Mesodermal cell (in vitro differentiated cells): ENCODE data around the gene PPP1R9B.
A peak's percentile ranks its signal among the peaks of the same experiment; 100 is the strongest.

Experiments
- H3K27ac ChIP-seq: 2 replicates; pipeline ENCODE4 v1.7.0; 2013; ENCODE audit warnings: mild to moderate bottlenecking, low read depth, low read length, moderate library complexity; ENCODE audit not compliant: severe bottlenecking
- H3K36me3 ChIP-seq: 2 replicates; pipeline ENCODE4 v1.7.1; 2013; ENCODE audit warnings: mild to moderate bottlenecking, low read length, moderate library complexity; ENCODE audit not compliant: control insufficient read depth, insufficient read depth
- H3K4me1 ChIP-seq: one replicate; pipeline ENCODE4 v1.7.1; 2013; ENCODE audit warnings: mild to moderate bottlenecking, low read length; ENCODE audit not compliant: insufficient read depth, control insufficient read depth, poor library complexity, severe bottlenecking
- H3K4me3 ChIP-seq: 2 replicates; pipeline ENCODE4 v1.7.0; 2013; ENCODE audit warnings: low read length, control low read depth, mild to moderate bottlenecking; ENCODE audit not compliant: insufficient read depth, poor library complexity, severe bottlenecking; ENCODE audit errors: extremely low read depth
- H3K9me3 ChIP-seq: 2 replicates; pipeline ENCODE4 v1.7.1; 2013; ENCODE audit warnings: mild to moderate bottlenecking, low read length, moderate library complexity; ENCODE audit not compliant: control insufficient read depth
- WGBS, 2 experiments: methylation state at CpG; one replicate each; pipeline ENCODE4 v1.1.5; 2013; ENCODE audit warnings: missing lambda C conversion rate in 2 of 2; ENCODE audit not compliant: insufficient coverage in 2 of 2; 5-methylcytosine and 5-hydroxymethylcytosine counted together

Gene PPP1R9B

DNA sequence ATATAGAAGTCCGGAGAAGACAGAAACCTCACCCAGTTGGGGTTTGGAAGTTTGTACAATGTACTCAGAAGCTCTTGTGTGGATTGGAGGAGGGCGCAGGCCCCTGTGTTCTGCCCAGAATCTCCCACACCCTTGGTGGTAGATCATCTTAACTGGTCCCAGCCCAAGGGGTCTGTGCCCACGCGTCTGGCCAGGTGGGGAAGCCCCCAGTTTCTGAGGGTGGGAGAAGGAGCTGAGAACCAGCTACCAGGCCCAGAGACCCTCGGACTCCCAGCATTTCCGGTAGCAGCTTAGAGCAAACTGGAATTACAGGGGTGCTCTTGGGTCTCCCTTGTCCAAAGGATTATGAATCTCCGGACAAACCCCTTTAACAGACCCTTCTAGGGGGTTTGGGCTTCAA is 2.3 kb upstream of the PPP1R9B start:
- Histone ChIP-seq H3K4me3 (no peak overlapping the region), H3K4me1 (peaks cover 30% of the 10 kb centered on the region), H3K36me3 (no peaks in the 10 kb centered on the region), H3K9me3 (no peaks in the 10 kb centered on the region), H3K27ac (peak overlapping the region; percentile 79)
- WGBS, 2 experiments: 80 to 89% methylated on average over 3 to 4 of the region's 7 CpGs

- Histone ChIP-seq H3K27ac (peak overlapping the region; percentile 79), H3K36me3 (peaks cover 1% of the 10 kb centered on the region), H3K4me3 (peak overlapping the region; percentile 90), H3K4me1 (peaks cover 37% of the 10 kb centered on the region), H3K9me3 (no peaks in the 10 kb centered on the region)
- 0 to 3% methylated on average over 4 to 9 of the region's 12 CpGs for WGBS, 2 experiments
Observed at GRCh38 chr17:50151937-50152547, 1.6 kb upstream of the PPP1R9B start.

DNA sequence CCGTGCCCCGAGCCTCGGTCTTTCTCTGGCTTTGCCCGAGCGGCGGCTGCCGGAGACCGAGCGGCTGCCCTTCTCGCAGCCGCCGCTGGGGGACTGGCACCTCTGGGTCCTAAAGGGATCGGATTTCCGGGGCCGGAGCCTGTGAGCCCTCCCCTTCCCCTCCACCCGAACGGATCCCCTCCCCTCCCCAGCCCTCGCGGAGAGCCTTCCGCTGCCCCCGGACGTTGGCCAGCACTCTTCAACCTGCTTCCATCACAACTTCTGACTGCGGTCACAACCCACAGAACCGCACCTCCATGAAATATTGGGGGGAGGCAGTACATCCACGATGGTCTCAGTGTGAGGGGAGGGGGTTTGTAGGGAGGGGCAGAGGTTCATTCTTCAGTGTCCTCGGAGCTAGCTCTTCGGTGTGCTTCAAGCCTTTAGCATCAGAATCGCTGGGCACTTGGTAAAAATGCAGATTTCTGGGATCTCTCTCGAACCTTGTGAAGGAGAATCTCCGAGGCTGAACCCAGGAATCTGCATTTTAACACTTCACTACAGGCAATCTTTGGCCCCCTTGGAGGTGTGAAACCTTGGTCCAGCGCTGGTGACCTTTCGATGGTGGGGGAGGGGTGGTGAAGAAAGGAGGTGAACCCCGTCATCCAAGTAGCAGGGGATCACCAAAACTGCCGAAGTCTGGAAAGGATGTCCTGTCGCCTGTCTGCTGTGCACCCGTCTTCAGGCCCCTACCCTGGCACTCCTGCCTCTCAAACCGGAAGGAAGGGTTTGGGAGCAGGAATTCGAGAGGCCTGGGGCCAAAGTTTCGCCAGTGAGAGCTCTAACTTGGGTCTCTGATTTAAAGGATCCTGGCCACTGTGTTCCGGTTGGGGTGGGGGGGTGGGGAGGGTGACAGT is 812 bp upstream of the PPP1R9B start:
- H3K36me3 ChIP-seq: peaks cover 5% of the 10 kb centered on the region
- 0 to 3% methylated on average over 15 to 18 of the region's 40 CpGs for WGBS, 2 experiments
- peak overlapping the region; percentile 90 for H3K4me3 ChIP-seq
- no peaks in the 10 kb centered on the region for H3K9me3 ChIP-seq
- peaks cover 41% of the 10 kb centered on the region for H3K4me1 ChIP-seq
- peak overlapping the region; percentile 87 for H3K27ac ChIP-seq

- Histone ChIP-seq H3K27ac (peak overlapping the region; percentile 29), H3K9me3 (no peaks in the 10 kb centered on the region), H3K36me3 (peaks cover 15% of the 10 kb centered on the region), H3K4me1 (peaks cover 38% of the 10 kb centered on the region), H3K4me3 (peak overlapping the region; percentile 90)
- WGBS, 2 experiments: 1% methylated on average over 109 to 115 of the region's 123 CpGs
Observed at GRCh38 chr17:50149417-50150353, 792 bp downstream of the PPP1R9B start.

DNA sequence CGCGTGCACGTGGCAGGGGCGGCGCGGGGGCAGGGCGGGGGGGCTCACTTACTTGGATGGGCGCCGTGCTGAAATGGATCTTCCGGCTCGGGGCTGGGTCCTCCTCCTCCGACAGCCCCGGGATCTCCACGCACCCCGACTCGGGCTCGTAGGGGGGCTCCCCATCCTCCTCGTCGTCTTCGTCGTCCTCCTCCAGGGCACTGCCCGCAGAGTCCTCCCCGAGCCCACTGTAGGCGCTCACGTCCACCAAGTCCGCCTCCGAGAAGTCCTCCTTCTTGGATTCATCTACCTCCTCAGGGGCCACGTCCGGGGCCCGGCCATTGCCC is 1.4 kb downstream of the PPP1R9B start:
- Histone ChIP-seq H3K4me3 (peak overlapping the region; percentile 90), H3K9me3 (no peaks in the 10 kb centered on the region), H3K4me1 (peaks cover 37% of the 10 kb centered on the region), H3K36me3 (peaks cover 22% of the 10 kb centered on the region), H3K27ac (peak overlapping the region; percentile 29)
- 1% methylated on average over 26 to 30 of the region's 30 CpGs for WGBS, 2 experiments

GRCh38 chr17:50148226-50149090 is 2.0 kb downstream of the PPP1R9B start:
- Histone ChIP-seq H3K27ac (peak overlapping the region; percentile 23), H3K4me3 (peak overlapping the region; percentile 90), H3K9me3 (no peaks in the 10 kb centered on the region), H3K4me1 (peaks cover 37% of the 10 kb centered on the region), H3K36me3 (peaks cover 28% of the 10 kb centered on the region)
- WGBS, 2 experiments: 10 to 13% methylated on average over 7 to 9 of the region's 25 CpGs

GRCh38 chr17:50147841-50148225 is 2.6 kb downstream of the PPP1R9B start:
- WGBS, 2 experiments: 42 to 51% methylated on average over 3 to 5 of the region's 5 CpGs
- Histone ChIP-seq H3K27ac (no peak overlapping the region), H3K36me3 (peaks cover 34% of the 10 kb centered on the region), H3K9me3 (no peaks in the 10 kb centered on the region), H3K4me3 (peak overlapping the region; percentile 90), H3K4me1 (peaks cover 31% of the 10 kb centered on the region)

DNA sequence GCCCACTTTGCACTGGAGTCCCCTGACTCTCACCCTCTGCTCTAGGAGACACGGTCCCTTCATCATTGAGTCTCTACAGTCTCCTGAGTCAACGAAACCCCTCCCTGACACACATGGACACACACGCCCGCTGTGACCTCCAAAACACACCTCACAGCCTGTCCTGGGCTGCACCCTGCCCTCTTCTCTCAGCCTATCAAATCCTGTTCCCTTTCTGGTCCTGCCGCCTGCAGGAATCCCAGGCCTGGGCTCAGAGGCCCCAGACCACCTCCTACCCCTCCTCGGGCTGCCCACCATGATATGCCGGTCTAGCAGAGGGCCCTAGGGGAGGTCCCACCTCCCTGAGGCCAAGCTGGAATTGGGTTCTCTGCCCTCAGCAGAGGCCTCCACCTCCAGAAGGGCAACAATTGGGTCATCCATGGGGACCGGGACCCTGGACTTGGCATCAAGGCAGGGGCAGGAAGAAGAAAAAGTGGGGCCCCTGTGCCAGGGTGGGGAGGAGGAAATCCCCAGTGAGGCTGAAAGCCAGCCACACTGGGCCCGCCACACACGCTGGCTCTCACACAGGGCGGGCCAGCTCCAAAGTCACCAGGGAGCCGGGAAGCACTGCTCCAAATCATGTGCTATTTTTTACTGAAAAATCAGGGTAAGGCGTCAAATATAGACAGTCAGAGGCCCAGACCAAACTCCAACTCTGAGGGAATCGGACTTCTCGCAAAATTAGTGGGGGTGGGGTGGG is 3.4 kb downstream of the PPP1R9B start:
- no peaks in the 10 kb centered on the region for H3K9me3 ChIP-seq
- peaks cover 41% of the 10 kb centered on the region for H3K36me3 ChIP-seq
- H3K4me1 ChIP-seq: peaks cover 24% of the 10 kb centered on the region
- WGBS, 2 experiments: 84 to 87% methylated on average over 10 to 13 of the region's 15 CpGs
- peak overlapping the region; percentile 12 for H3K4me3 ChIP-seq
- no peak overlapping the region for H3K27ac ChIP-seq

- Histone ChIP-seq H3K9me3 (no peaks in the 10 kb centered on the region), H3K4me3 (no peak overlapping the region), H3K4me1 (peaks cover 24% of the 10 kb centered on the region), H3K36me3 (peaks cover 47% of the 10 kb centered on the region), H3K27ac (no peak overlapping the region)
- WGBS, 2 experiments: 84 to 92% methylated on average over 7 of the region's 10 CpGs
Observed at GRCh38 chr17:50146230-50146926, 4.1 kb downstream of the PPP1R9B start.
